Measurements from ENCODE around the gene NLRP7. TPM values are rescaled to one million over a fixed set of nuclear protein-coding genes. Genes with fewer than 3 reads are reported as not detected.
"Not testable (repeated sequence)": the region's sequence is repeated elsewhere in the genome, so short reads cannot be mapped to it uniquely, and the experiment has no call there.

Gene NLRP7
- total and polyA plus RNA-seq, 2 donors (not counting 1 experiment from before 2014, with no cell fraction given), result not detected

DNA sequence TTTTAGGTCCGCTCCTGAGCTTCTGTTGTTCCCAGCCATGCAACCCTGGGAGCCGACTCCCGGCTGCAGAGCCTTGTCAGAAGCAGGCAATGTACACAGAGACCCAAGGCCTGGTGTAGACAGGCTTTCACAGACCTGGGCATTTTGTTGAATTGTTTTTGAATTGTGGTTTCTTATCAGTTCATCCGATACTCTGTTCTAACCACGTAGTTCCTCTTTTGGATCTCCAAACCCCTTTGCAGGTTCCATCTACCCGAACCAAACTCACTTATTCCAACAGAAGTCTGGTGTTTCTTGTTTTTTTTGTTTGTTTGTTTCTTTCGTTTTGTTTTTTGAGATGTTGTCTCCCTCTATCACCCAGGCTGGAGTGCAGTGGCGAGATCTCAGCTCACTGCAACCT, 12.5 kb upstream of the NLRP7 start:
- Histone ChIP-seq H3K36me3 (ENCODE audit: control insufficient read depth, insufficient read depth, low read length) (no peaks in the 10 kb centered on the region), H2AFZ (ENCODE audit: low read length) (no peak overlapping the region), H3K4me3 (replicated peaks in 1 of 4; ENCODE audit: control extremely low read depth in 1 of 4, insufficient read depth in 1 of 4, low read depth in 3 of 4, low read length in 4 of 4) (no peak overlapping the region), H3K9ac (ENCODE audit: insufficient read depth, low read length) (no peak overlapping the region), H3K4me2 (ENCODE audit: extremely low read depth, insufficient read depth, low read length) (no peak overlapping the region), H3K79me2 (ENCODE audit: control insufficient read depth, insufficient read depth, low read length) (no peaks in the 10 kb centered on the region), H3K27me3 (ENCODE audit: control insufficient read depth, insufficient read depth, low read length) (no peaks in the 10 kb centered on the region), H3K9me3 (ENCODE audit: control insufficient read depth, insufficient read depth, low read depth, low read length) (no peaks in the 10 kb centered on the region), H4K20me1 (ENCODE audit: control insufficient read depth, extremely low read depth, insufficient read depth, low read length) (no peaks in the 10 kb centered on the region), H3K4me1 (ENCODE audit: control insufficient read depth, extremely low read depth, insufficient read depth, low read length) (no peaks in the 10 kb centered on the region), H3K27ac (ENCODE audit: insufficient read depth, low read length) (no peak overlapping the region)
- no peak for DNase-seq (ENCODE audit: low read depth in 2 of 2)
- TF ChIP-seq EZH2 (IDR thresholded peaks at IDR 0.05; ENCODE audit: low read length, missing control alignments) (no peak), CTCF (conservative IDR thresholded peaks at IDR 0.05 in 1 of 2, IDR thresholded peaks at IDR 0.05 in 1 of 2; ENCODE audit: low read depth in 1 of 2, low read length in 2 of 2) (no peak)

- Histone ChIP-seq H3K79me2 (ENCODE audit: control insufficient read depth, insufficient read depth, low read length) (no peaks in the 10 kb centered on the region), H3K9ac (ENCODE audit: insufficient read depth, low read length) (no peak overlapping the region), H4K20me1 (ENCODE audit: control insufficient read depth, extremely low read depth, insufficient read depth, low read length) (no peaks in the 10 kb centered on the region), H3K36me3 (ENCODE audit: control insufficient read depth, insufficient read depth, low read length) (no peaks in the 10 kb centered on the region), H3K4me2 (ENCODE audit: extremely low read depth, insufficient read depth, low read length) (no peak overlapping the region), H3K27ac (ENCODE audit: insufficient read depth, low read length) (no peak overlapping the region), H3K4me3 (replicated peaks in 1 of 4; ENCODE audit: control extremely low read depth in 1 of 4, insufficient read depth in 1 of 4, low read depth in 3 of 4, low read length in 4 of 4) (no peak overlapping the region), H3K9me3 (ENCODE audit: control insufficient read depth, insufficient read depth, low read depth, low read length) (no peaks in the 10 kb centered on the region), H2AFZ (ENCODE audit: low read length) (no peak overlapping the region), H3K4me1 (ENCODE audit: control insufficient read depth, extremely low read depth, insufficient read depth, low read length) (no peaks in the 10 kb centered on the region), H3K27me3 (ENCODE audit: control insufficient read depth, insufficient read depth, low read length) (no peaks in the 10 kb centered on the region)
- peak in 1 of 2 donors; percentile 80 for DNase-seq (ENCODE audit: low read depth in 2 of 2)
- TF ChIP-seq EZH2 (IDR thresholded peaks at IDR 0.05; ENCODE audit: low read length, missing control alignments), result no peak
- TF ChIP-seq CTCF (conservative IDR thresholded peaks at IDR 0.05 in 1 of 2, IDR thresholded peaks at IDR 0.05 in 1 of 2; ENCODE audit: low read depth in 1 of 2, low read length in 2 of 2), result no peak
Observed at GRCh38 chr19:54955376-54955775, 8.0 kb upstream of the NLRP7 start.

DNA sequence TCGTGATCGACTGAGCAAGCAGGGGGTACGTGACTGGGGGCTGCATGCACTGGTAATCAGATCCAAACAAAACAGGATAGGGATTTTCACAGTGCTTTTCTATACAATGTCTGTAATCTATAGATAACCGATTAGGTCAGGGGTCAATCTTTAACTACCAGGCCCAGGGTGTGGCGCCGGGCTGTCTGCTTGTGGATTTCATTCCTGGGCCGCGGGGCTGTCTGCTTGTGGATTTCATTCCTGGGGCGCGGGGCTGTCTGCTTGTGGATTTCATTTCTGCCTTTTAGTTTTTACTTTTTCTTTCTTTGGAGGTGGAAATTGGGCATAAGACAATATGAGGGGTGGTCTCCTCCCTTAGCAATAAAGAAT, 6.0 kb upstream of the NLRP7 start:
- not testable (repeated sequence) for H3K4me3 ChIP-seq (replicated peaks in 1 of 4; ENCODE audit: control extremely low read depth in 1 of 4, insufficient read depth in 1 of 4, low read depth in 3 of 4, low read length in 4 of 4); H3K27me3 ChIP-seq (ENCODE audit: control insufficient read depth, insufficient read depth, low read length); H2AFZ ChIP-seq (ENCODE audit: low read length); H3K4me2 ChIP-seq (ENCODE audit: extremely low read depth, insufficient read depth, low read length); H3K79me2 ChIP-seq (ENCODE audit: control insufficient read depth, insufficient read depth, low read length); H3K4me1 ChIP-seq (ENCODE audit: control insufficient read depth, extremely low read depth, insufficient read depth, low read length); H3K27ac ChIP-seq (ENCODE audit: insufficient read depth, low read length); H3K9ac ChIP-seq (ENCODE audit: insufficient read depth, low read length); H4K20me1 ChIP-seq (ENCODE audit: control insufficient read depth, extremely low read depth, insufficient read depth, low read length); H3K36me3 ChIP-seq (ENCODE audit: control insufficient read depth, insufficient read depth, low read length); DNase-seq (ENCODE audit: low read depth in 2 of 2); H3K9me3 ChIP-seq (ENCODE audit: control insufficient read depth, insufficient read depth, low read depth, low read length)
